Natural killer cell treated with Interleukin-12 subunit alpha and Interleukin-12 subunit beta and Interleukin-15 and Interleukin-18, amount 100 ng/mL, for 72 hours (primary cell): ENCODE results near the gene UBE3B. TPM values are rescaled to one million over a fixed set of nuclear protein-coding genes. Genes with fewer than 3 reads are reported as not detected.

Source experiments
- ATAC-seq, 2 donors: fragments of 150-1000 bp; cut with Tn5 transposase in 1 of 2; sonication (Bioruptor Pico), chemical (Tn5 transposase) in 1 of 2; 2 replicates each; pipeline ENCODE4 v1.10.0; 2021
- DNase-seq: peaks from one replicate; pipeline ENCODE4 v3.0.0; 2022; ENCODE audit warnings: low spot score
- H3K27ac Mint-ChIP-seq, 2 donors: 1 replicate in 1 of 2; 2 replicates in 1 of 2; pipeline ENCODE4 v1.8.0; 2022; ENCODE audit warnings: mixed read lengths in 2 of 2, mild to moderate bottlenecking in 1 of 2, moderate library complexity in 1 of 2
- H3K27me3 Mint-ChIP-seq, 2 donors: 1 replicate in 1 of 2; 2 replicates in 1 of 2; pipeline ENCODE4 v1.8.0; 2022; ENCODE audit warnings: mixed read lengths in 2 of 2
- H3K36me3 Mint-ChIP-seq: one replicate; pipeline ENCODE4 v1.8.0; 2022; ENCODE audit warnings: mixed read lengths
- H3K4me1 Mint-ChIP-seq, 2 donors: 1 replicate in 1 of 2; 2 replicates in 1 of 2; pipeline ENCODE4 v1.8.0; 2022; ENCODE audit warnings: low read depth in 2 of 2, mixed read lengths in 2 of 2, mild to moderate bottlenecking in 1 of 2
- H3K4me3 Mint-ChIP-seq: one replicate; pipeline ENCODE4 v1.8.0; 2022; ENCODE audit warnings: mixed read lengths
- H3K9me3 Mint-ChIP-seq: 2 replicates; pipeline ENCODE4 v1.8.0; 2022; ENCODE audit warnings: mixed read lengths
- total RNA-seq, 2 donors: library from RNA; stranded (reverse); gene quantifications; one replicate each; pipeline ENCODE4 v1.2.3, GENCODE V29; 2022

Gene UBE3B
- total RNA-seq, 2 donors from 2014 or later: 38.9 to 39.2 TPM

- Mint-ChIP-seq H3K4me1 (peaks cover 62 to 70% of the 10 kb centered on the region in 2 donors), H3K27me3 (no peaks in the 10 kb centered on the region), H3K9me3 (no peaks in the 10 kb centered on the region), H3K4me3 (peak overlapping the region; percentile 40), H3K27ac (peak overlapping the region; percentile 93 to 95), H3K36me3 (peaks cover 44% of the 10 kb centered on the region)
- no peak for DNase-seq
- ATAC-seq: no peak
Measured at GRCh38 chr12:109458771-109459208, 18.6 kb upstream of the UBE3B start.

DNA sequence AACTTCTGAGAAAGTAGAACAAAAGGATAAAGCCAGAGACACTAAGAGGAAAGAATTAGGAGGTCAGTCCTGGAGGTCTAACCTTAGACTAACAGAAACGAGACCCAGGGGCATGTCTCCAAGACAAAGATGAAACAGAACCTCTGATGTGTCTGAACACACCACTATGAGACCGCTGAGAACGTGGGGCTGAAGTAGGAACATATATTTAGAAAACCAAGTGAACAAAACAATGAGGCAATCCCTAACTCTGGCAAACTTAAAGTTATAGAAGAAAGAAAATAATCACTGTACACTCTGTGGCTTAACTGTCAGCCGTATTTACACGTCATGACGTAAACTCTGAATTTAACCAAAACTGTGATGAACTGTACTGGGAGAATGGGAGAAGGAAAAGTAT is 18.2 kb upstream of the UBE3B start:
- DNase-seq (no peak), ATAC-seq (no peak)
- Mint-ChIP-seq H3K27me3 (no peaks in the 10 kb centered on the region), H3K9me3 (no peaks in the 10 kb centered on the region), H3K36me3 (peaks cover 40% of the 10 kb centered on the region), H3K4me3 (peak overlapping the region; percentile 40), H3K27ac (peak overlapping the region; percentile 93 to 95), H3K4me1 (peaks cover 66 to 72% of the 10 kb centered on the region in 2 donors)

GRCh38 chr12:109460538-109460937 is 16.9 kb upstream of the UBE3B start:
- peaks cover 35% of the 10 kb centered on the region for H3K36me3 Mint-ChIP-seq
- ATAC-seq (no peak), DNase-seq (no peak)
- peaks cover 78 to 83% of the 10 kb centered on the region in 2 donors for H3K4me1 Mint-ChIP-seq
- no peaks in the 10 kb centered on the region for H3K27me3 Mint-ChIP-seq
- H3K4me3 Mint-ChIP-seq: no peak overlapping the region
- no peaks in the 10 kb centered on the region for H3K9me3 Mint-ChIP-seq
- H3K27ac Mint-ChIP-seq: peak overlapping the region; percentile 93 to 95

GRCh38 chr12:109461049-109461845 is 16.2 kb upstream of the UBE3B start:
- H3K9me3 Mint-ChIP-seq: no peaks in the 10 kb centered on the region
- peak; percentile 72 for DNase-seq
- H3K4me1 Mint-ChIP-seq: peaks cover 83 to 89% of the 10 kb centered on the region in 2 donors
- no peaks in the 10 kb centered on the region for H3K27me3 Mint-ChIP-seq
- H3K4me3 Mint-ChIP-seq: peak overlapping the region; percentile 77
- H3K27ac Mint-ChIP-seq: peak overlapping the region; percentile 93 to 95
- H3K36me3 Mint-ChIP-seq: peaks cover 28% of the 10 kb centered on the region
- ATAC-seq: peak; percentile 86 to 89

GRCh38 chr12:109461846-109462756 is 15.3 kb upstream of the UBE3B start:
- DNase-seq (no peak), ATAC-seq (no peak)
- peak overlapping the region; percentile 93 to 95 for H3K27ac Mint-ChIP-seq
- no peaks in the 10 kb centered on the region for H3K9me3 Mint-ChIP-seq
- H3K36me3 Mint-ChIP-seq: peaks cover 23% of the 10 kb centered on the region
- no peaks in the 10 kb centered on the region for H3K27me3 Mint-ChIP-seq
- peaks cover 81 to 92% of the 10 kb centered on the region in 2 donors for H3K4me1 Mint-ChIP-seq
- H3K4me3 Mint-ChIP-seq: peak overlapping the region; percentile 77

- H3K4me3 Mint-ChIP-seq: peak overlapping the region; percentile 30
- no peaks in the 10 kb centered on the region for H3K27me3 Mint-ChIP-seq
- peaks cover 72 to 89% of the 10 kb centered on the region in 2 donors for H3K4me1 Mint-ChIP-seq
- no peaks in the 10 kb centered on the region for H3K9me3 Mint-ChIP-seq
- peaks cover 14% of the 10 kb centered on the region for H3K36me3 Mint-ChIP-seq
- DNase-seq: no peak
- peak overlapping the region; percentile 93 to 95 for H3K27ac Mint-ChIP-seq
- no peak for ATAC-seq
Measured at GRCh38 chr12:109462868-109463692, 14.4 kb upstream of the UBE3B start.

- Mint-ChIP-seq H3K4me3 (no peak overlapping the region), H3K4me1 (peaks cover 66 to 89% of the 10 kb centered on the region in 2 donors), H3K9me3 (no peaks in the 10 kb centered on the region), H3K36me3 (peaks cover 9% of the 10 kb centered on the region), H3K27ac (peak overlapping the region; percentile 93 to 95), H3K27me3 (no peaks in the 10 kb centered on the region)
- DNase-seq: no peak
- no peak for ATAC-seq
Measured at GRCh38 chr12:109463756-109464155, 13.7 kb upstream of the UBE3B start.

- Mint-ChIP-seq H3K4me1 (peaks cover 60 to 88% of the 10 kb centered on the region in 2 donors), H3K36me3 (no peaks in the 10 kb centered on the region), H3K27ac (peak overlapping the region; percentile 93 to 95), H3K9me3 (no peaks in the 10 kb centered on the region), H3K27me3 (no peaks in the 10 kb centered on the region), H3K4me3 (no peak overlapping the region)
- ATAC-seq (no peak), DNase-seq (no peak)
Measured at GRCh38 chr12:109464642-109465351, 12.6 kb upstream of the UBE3B start.

GRCh38 chr12:109466305-109466704 is 11.1 kb upstream of the UBE3B start:
- ATAC-seq: no peak
- Mint-ChIP-seq H3K36me3 (no peaks in the 10 kb centered on the region), H3K4me3 (no peak overlapping the region), H3K9me3 (no peaks in the 10 kb centered on the region), H3K27me3 (no peaks in the 10 kb centered on the region), H3K4me1 (peaks cover 67 to 89% of the 10 kb centered on the region in 2 donors), H3K27ac (no peak overlapping the region)
- no peak for DNase-seq

DNA sequence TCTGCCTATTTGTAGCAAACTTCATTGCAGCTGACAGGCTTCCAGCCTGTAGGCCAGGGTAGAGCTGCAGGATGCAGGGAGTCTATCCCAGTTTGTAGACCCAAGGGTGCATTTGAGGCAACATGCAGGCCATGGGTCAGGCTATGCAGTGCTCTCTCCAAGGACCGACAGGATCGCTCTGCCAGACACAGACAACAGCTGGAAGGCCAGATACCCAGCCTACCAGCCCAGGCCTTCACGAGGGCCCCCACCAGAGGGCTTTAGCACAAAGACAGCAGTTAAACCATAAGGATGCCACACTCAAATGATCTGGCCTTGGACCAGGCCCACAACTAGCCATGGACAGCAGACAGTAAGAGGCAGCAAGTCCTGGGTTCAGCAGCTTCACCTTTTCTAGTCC is 10.6 kb upstream of the UBE3B start:
- no peak overlapping the region for H3K4me3 Mint-ChIP-seq
- H3K27ac Mint-ChIP-seq: no peak overlapping the region
- DNase-seq (no peak), ATAC-seq (no peak)
- H3K27me3 Mint-ChIP-seq: no peaks in the 10 kb centered on the region
- no peaks in the 10 kb centered on the region for H3K36me3 Mint-ChIP-seq
- peaks cover 62 to 84% of the 10 kb centered on the region in 2 donors for H3K4me1 Mint-ChIP-seq
- no peaks in the 10 kb centered on the region for H3K9me3 Mint-ChIP-seq

DNA sequence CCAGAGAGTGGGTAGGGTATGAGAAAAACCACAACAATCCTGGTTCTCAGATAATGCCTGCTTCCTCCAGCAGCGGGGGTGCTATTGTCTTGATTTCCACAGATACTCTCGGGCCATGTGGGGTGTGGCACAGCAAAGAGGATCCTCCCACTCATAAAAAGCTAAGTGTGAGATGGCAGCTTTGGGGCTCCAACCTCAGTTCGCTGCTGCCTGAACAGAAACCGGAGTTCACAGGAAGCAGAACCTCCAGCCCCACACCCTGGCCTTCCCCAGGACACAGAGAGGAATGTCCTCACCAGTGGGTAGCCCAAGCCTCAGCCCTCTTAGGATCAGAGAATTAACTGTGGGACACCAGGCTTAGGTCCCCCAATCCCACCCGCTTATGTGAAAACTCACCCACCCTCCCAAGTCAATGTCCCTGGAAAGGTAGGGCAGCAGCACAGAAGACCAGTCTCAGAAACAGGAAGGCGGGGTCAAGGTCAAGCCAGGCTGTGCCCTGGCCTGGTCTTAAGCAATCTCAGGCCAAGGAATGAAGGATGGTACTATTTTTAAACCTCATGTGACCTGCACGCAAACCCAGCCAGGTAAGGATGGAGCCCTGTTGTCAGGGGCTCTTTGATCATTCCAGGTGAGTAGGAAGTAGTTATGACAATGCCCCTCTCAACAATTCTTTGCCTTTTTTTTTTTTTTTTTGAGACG is 9.3 kb upstream of the UBE3B start:
- Mint-ChIP-seq H3K27ac (peak overlapping the region in 1 of 2 donors; percentile 39), H3K9me3 (no peaks in the 10 kb centered on the region), H3K4me3 (no peak overlapping the region), H3K27me3 (no peaks in the 10 kb centered on the region), H3K4me1 (peaks cover 49 to 71% of the 10 kb centered on the region in 2 donors), H3K36me3 (no peaks in the 10 kb centered on the region)
- peak in 1 of 2 donors; percentile 72 for ATAC-seq
- DNase-seq: no peak

DNA sequence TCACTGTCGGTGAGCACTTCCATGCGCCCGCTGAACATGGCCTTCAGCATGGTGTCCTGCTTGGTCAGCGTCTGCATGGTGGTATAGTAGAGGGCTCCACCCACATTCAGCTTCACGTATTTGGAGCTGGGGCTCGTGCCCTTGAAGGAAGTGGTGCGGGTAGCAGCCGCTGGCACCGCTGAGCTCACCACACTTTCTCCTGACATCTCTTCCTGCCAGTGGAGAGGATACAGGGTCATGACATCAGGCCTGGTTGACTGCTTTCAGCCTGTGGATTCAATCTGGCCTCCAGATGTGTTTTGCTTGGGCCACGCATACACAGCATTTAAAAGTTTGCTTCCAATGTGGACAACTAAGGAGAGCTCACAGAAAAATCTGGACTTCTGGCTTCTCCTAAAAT is 7.9 kb upstream of the UBE3B start:
- DNase-seq (no peak), ATAC-seq (peak; percentile 58 to 67)
- H3K36me3 Mint-ChIP-seq: no peaks in the 10 kb centered on the region
- H3K9me3 Mint-ChIP-seq: no peaks in the 10 kb centered on the region
- no peak overlapping the region for H3K4me3 Mint-ChIP-seq
- H3K4me1 Mint-ChIP-seq: peaks cover 38 to 61% of the 10 kb centered on the region in 2 donors
- no peaks in the 10 kb centered on the region for H3K27me3 Mint-ChIP-seq
- peak overlapping the region in 1 of 2 donors; percentile 82 for H3K27ac Mint-ChIP-seq
